ENCODE measurements around the gene TM4SF20. TPM values are rescaled to one million over a fixed set of nuclear protein-coding genes. Genes with fewer than 3 reads are reported as not detected.
A peak's percentile ranks its signal among the peaks of the same experiment; 100 is the strongest.

The TM4SF20 gene
- total RNA-seq, 1 donor from 2014 or later: not detected

- no peak for DNase-seq (ENCODE audit: low read depth)
- no peak for TF ChIP-seq CTCF (IDR thresholded peaks at IDR 0.05; ENCODE audit: insufficient read depth, low read length, poor library complexity, severe bottlenecking)
- no peak overlapping the region for H3K4me3 ChIP-seq (ENCODE audit: low read depth, low read length)
- H3K27me3 ChIP-seq (ENCODE audit: control insufficient read depth, insufficient read depth, low read length): no peaks in the 10 kb centered on the region
- H3K36me3 ChIP-seq (ENCODE audit: control insufficient read depth, insufficient read depth, low read length): no peaks in the 10 kb centered on the region
These were observed 52.3 kb downstream of the TM4SF20 start for GRCh38 chr2:227326783-227327182.

- Histone ChIP-seq H3K4me3 (ENCODE audit: low read depth, low read length) (peak overlapping the region; percentile 75), H3K36me3 (ENCODE audit: control insufficient read depth, insufficient read depth, low read length) (no peaks in the 10 kb centered on the region), H3K27me3 (ENCODE audit: control insufficient read depth, insufficient read depth, low read length) (no peaks in the 10 kb centered on the region)
- DNase-seq (ENCODE audit: low read depth): no peak
- TF ChIP-seq CTCF (IDR thresholded peaks at IDR 0.05; ENCODE audit: insufficient read depth, low read length, poor library complexity, severe bottlenecking): no peak
These were observed 53.3 kb downstream of the TM4SF20 start for GRCh38 chr2:227325839-227326195.

DNA sequence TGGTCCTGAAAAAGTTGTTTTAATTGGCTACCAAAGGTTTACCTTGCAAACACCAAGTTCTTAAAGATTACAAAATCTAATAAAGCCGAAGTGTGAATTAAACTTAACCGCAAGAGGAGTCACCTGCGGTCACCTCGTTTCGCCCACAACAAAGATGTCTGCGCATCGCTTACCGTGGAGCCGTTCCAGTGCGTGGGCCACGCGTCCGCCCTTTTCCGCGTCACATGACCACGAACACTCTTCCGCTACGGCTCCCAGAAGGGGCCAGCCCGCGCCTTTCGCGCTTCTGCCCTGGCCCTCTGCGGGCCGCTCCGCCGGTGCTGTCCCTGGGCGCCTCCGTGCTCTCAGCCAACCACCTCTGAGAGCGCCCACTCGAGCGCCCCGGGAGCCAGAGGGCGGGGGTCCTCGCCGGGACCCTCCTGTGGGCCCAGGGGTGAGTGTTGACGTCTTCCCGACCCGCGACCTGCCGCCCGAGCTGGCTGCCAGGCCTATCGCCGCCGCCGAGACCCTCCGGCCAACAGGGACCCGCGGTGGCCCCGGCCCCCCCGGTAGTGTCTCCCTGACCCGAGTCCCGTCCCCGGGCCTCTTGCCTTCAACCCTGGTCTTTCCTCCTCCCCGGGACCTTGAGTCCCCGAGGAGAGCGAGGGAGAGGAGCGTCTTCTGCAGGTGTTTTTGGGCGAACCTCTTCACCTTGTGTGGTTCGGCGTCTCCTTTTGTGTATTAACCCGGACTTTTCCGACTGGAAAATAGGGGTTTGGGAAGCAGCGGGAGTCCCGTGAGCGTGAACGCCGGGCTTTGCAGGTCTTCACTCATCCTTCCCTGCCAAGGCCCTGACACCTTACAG, 53.9 kb downstream of the TM4SF20 start, which contains the start of gene MFF:
TSS of gene MFF (plus strand) at position 257 of the 844 bp plus-strand sequence. CDS start 5,415 bp downstream, outside the sequence.
- TF ChIP-seq CTCF (IDR thresholded peaks at IDR 0.05; ENCODE audit: insufficient read depth, low read length, poor library complexity, severe bottlenecking): peak; percentile 36
- no peaks in the 10 kb centered on the region for H3K36me3 ChIP-seq (ENCODE audit: control insufficient read depth, insufficient read depth, low read length)
- no peaks in the 10 kb centered on the region for H3K27me3 ChIP-seq (ENCODE audit: control insufficient read depth, insufficient read depth, low read length)
- H3K4me3 ChIP-seq (ENCODE audit: low read depth, low read length): peak within 1 kb of the TSS; percentile 75
- peak; percentile 67 for DNase-seq (ENCODE audit: low read depth)

DNA sequence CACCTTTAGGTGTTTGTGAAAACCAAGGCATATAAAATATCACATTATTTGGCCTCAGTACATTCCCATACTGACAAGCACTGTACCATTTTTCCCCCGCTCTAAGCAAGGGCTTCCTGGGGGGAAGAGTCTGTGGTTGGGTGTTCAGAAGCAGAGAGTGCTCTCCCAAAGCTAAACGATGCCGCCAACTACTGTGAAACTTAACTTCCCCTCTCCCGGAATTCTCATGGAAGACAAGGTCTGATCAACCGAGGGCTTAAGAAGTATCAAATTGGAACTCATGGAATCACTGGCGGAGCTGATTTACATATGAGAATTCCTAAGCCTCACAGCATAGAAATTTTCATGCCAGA, 54.5 kb downstream of the TM4SF20 start:
- TF ChIP-seq CTCF (IDR thresholded peaks at IDR 0.05; ENCODE audit: insufficient read depth, low read length, poor library complexity, severe bottlenecking): no peak
- Histone ChIP-seq H3K27me3 (ENCODE audit: control insufficient read depth, insufficient read depth, low read length) (no peaks in the 10 kb centered on the region), H3K4me3 (ENCODE audit: low read depth, low read length) (peak overlapping the region; percentile 75), H3K36me3 (ENCODE audit: control insufficient read depth, insufficient read depth, low read length) (no peaks in the 10 kb centered on the region)
- no peak for DNase-seq (ENCODE audit: low read depth)

DNA sequence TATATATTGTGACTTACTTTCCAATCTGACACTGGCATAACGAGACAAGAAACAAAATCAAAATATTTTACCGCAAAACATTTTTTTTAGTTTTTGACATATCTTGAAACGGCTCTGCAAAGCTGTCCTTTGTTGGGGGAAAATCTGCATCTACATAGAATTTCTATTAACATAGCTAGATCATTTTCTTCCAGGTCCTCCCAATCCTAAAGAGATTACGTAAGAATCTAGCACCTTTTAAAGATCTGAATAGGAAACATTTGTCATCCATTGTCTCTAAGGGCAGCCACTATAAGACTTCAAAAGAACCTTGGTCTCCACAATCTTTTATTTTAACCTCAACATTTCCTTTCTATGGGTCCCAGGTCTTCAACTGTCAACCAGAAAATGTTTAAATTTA, 55.3 kb downstream of the TM4SF20 start:
- TF ChIP-seq CTCF (IDR thresholded peaks at IDR 0.05; ENCODE audit: insufficient read depth, low read length, poor library complexity, severe bottlenecking): no peak
- H3K27me3 ChIP-seq (ENCODE audit: control insufficient read depth, insufficient read depth, low read length): no peaks in the 10 kb centered on the region
- H3K36me3 ChIP-seq (ENCODE audit: control insufficient read depth, insufficient read depth, low read length): no peaks in the 10 kb centered on the region
- DNase-seq (ENCODE audit: low read depth): no peak
- no peak overlapping the region for H3K4me3 ChIP-seq (ENCODE audit: low read depth, low read length)
